Ovary (tissue), 3 donors: ENCODE measurements around the gene SLC38A1.

Source experiments
- EP300 ChIP-seq: sonication (generic); formaldehyde crosslinking; IDR thresholded peaks from one replicate; pipeline ENCODE4 v1.6.1; 2017; ENCODE audit warnings: antibody characterized with exemption
- TF ChIP-seq, protein P1 (sequence below), 3 donors: fragments of 450-650 bp in 2 of 3; fragments of 200-600 bp in 1 of 3; IDR thresholded peaks; one replicate each; pipeline versions ENCODE4 v1.5.1 to v1.8.0; 2016 to 2022; ENCODE audit warnings: antibody characterized with exemption in 3 of 3, mild to moderate bottlenecking in 1 of 3
- donor health status: DM: no; HTN: no; CAD: no.

DNA sequence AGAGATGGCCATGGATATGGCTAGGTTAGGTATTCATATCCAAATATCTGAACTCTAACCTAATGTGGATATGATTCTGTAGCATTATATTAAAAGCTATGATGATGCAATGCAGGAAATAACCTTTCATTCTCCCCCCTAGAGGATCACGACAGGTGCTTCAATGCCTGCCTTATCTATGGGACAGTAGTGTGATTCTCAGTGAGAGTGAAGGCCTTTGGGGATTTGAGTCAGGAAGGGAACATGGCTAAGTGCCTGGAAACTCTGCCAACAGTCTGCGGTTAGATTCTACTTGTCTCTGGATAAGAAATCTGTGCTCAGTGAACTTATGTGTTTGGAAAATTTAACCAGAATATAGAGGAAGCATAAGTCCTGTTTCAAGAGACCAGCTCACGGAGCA is 81.8 kb downstream of the SLC38A1 start:
- TF ChIP-seq EP300, result no peak
- TF ChIP-seq, protein P1, sequence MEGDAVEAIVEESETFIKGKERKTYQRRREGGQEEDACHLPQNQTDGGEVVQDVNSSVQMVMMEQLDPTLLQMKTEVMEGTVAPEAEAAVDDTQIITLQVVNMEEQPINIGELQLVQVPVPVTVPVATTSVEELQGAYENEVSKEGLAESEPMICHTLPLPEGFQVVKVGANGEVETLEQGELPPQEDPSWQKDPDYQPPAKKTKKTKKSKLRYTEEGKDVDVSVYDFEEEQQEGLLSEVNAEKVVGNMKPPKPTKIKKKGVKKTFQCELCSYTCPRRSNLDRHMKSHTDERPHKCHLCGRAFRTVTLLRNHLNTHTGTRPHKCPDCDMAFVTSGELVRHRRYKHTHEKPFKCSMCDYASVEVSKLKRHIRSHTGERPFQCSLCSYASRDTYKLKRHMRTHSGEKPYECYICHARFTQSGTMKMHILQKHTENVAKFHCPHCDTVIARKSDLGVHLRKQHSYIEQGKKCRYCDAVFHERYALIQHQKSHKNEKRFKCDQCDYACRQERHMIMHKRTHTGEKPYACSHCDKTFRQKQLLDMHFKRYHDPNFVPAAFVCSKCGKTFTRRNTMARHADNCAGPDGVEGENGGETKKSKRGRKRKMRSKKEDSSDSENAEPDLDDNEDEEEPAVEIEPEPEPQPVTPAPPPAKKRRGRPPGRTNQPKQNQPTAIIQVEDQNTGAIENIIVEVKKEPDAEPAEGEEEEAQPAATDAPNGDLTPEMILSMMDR (IDR thresholded peaks at IDR 0.05), result no peak
